Upper lobe of left lung (tissue), 4 donors: ENCODE data around the gene ACSS2.

Experiments used
- EP300 ChIP-seq, 4 donors: sonication (generic); formaldehyde crosslinking; IDR thresholded peaks; one replicate each; pipeline ENCODE4 v1.5.1; 2017; ENCODE audit warnings: antibody characterized with exemption in 4 of 4, control low read depth in 2 of 4
- POLR2A ChIP-seq, 4 donors: fragments of 450-650 bp; IDR thresholded peaks; one replicate each; pipeline ENCODE4 v1.5.1; 2016 to 2017; ENCODE audit warnings: antibody characterized with exemption in 4 of 4, mild to moderate bottlenecking in 2 of 4
- TF ChIP-seq, protein P1 (sequence below), 6 experiments: fragments of 450-650 bp in 4 of 6; fragments of 200-600 bp in 2 of 6; sonication (generic) in 2 of 6; IDR thresholded peaks; one replicate each; pipeline ENCODE4 v1.5.1; 2016 to 2019; ENCODE audit warnings: antibody characterized with exemption in 6 of 6

DNA sequence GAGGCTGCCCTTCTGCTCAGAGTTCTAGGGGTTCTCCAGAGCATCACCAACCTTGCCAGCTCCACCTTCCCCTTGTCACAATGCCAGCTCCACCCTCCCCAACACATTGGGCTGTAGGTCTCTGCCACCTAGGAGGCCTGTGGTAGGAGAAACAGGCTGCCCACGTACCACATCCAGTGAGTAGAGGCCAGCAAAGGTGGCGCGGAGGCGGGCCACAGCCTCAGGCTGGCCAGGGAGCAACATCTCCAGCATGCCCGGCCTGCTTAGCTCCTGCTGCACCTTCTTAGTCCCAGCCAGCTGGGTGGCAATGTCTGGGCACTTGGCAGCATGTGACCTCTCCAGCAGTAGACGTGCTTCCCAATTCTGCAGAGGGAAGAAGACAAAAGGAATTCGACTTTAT is 55.4 kb downstream of the ACSS2 start:
- TF ChIP-seq EP300 (IDR thresholded peaks at IDR 0.05): no peak
- TF ChIP-seq, protein P1, sequence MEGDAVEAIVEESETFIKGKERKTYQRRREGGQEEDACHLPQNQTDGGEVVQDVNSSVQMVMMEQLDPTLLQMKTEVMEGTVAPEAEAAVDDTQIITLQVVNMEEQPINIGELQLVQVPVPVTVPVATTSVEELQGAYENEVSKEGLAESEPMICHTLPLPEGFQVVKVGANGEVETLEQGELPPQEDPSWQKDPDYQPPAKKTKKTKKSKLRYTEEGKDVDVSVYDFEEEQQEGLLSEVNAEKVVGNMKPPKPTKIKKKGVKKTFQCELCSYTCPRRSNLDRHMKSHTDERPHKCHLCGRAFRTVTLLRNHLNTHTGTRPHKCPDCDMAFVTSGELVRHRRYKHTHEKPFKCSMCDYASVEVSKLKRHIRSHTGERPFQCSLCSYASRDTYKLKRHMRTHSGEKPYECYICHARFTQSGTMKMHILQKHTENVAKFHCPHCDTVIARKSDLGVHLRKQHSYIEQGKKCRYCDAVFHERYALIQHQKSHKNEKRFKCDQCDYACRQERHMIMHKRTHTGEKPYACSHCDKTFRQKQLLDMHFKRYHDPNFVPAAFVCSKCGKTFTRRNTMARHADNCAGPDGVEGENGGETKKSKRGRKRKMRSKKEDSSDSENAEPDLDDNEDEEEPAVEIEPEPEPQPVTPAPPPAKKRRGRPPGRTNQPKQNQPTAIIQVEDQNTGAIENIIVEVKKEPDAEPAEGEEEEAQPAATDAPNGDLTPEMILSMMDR (IDR thresholded peaks at IDR 0.05): no peak
- no peak for TF ChIP-seq POLR2A (IDR thresholded peaks at IDR 0.05)
